H9 (cell line): ENCODE data around the gene OVOL1. TPM values are rescaled to one million over a fixed set of nuclear protein-coding genes. Genes with fewer than 3 reads are reported as not detected.

Source experiments
- DNase-seq: peaks from one replicate; pipeline ENCODE4 v3.0.0-alpha.2; 2017
- H2AFZ ChIP-seq: one replicate; pipeline ENCODE4 v1.6.1; 2013; ENCODE audit warnings: mild to moderate bottlenecking, low read length, control low read depth, moderate library complexity
- H2AK5ac ChIP-seq: 2 replicates; pipeline ENCODE4 v1.6.1; 2013; ENCODE audit warnings: low read length, control low read depth, mixed read lengths; ENCODE audit not compliant: insufficient read length
- H2BK120ac ChIP-seq: one replicate; pipeline ENCODE4 v1.6.1; 2013; ENCODE audit warnings: low read depth, mild to moderate bottlenecking, low read length, control low read depth, inconsistent platforms; ENCODE audit not compliant: poor library complexity, severe bottlenecking
- H2BK12ac ChIP-seq: 2 replicates; pipeline ENCODE4 v1.6.1; 2013; ENCODE audit warnings: low read length, control low read depth, mixed read lengths, low read depth; ENCODE audit not compliant: insufficient read length
- H2BK15ac ChIP-seq: 2 replicates; pipeline ENCODE4 v1.6.1; 2013; ENCODE audit warnings: low read depth, low read length, control low read depth
- H2BK20ac ChIP-seq: one replicate; pipeline ENCODE4 v1.6.1; 2013; ENCODE audit warnings: low read depth, mild to moderate bottlenecking, low read length, control low read depth, inconsistent platforms; ENCODE audit not compliant: poor library complexity, severe bottlenecking
- H2BK5ac ChIP-seq: 2 replicates; pipeline ENCODE4 v1.6.1; 2013; ENCODE audit warnings: low read length, control low read depth, mixed read lengths; ENCODE audit not compliant: insufficient read length
- H3K14ac ChIP-seq: 2 replicates; pipeline ENCODE4 v1.6.1; 2013; ENCODE audit warnings: low read length, control low read depth; ENCODE audit not compliant: insufficient read depth
- H3K18ac ChIP-seq: 2 replicates; pipeline ENCODE4 v1.6.1; 2013; ENCODE audit warnings: low read depth, mild to moderate bottlenecking, mixed read lengths, low read length, control low read depth; ENCODE audit not compliant: insufficient read length
- H3K23ac ChIP-seq: 2 replicates; pipeline ENCODE4 v1.6.1; 2013; ENCODE audit warnings: low read length, control low read depth, mixed read lengths, low read depth; ENCODE audit not compliant: insufficient read length
- H3K23me2 ChIP-seq: 2 replicates; pipeline ENCODE4 v1.6.1; 2013; ENCODE audit warnings: low read depth, mild to moderate bottlenecking, mixed read lengths, low read length, control low read depth; ENCODE audit not compliant: insufficient read length, poor library complexity, severe bottlenecking
- H3K27ac ChIP-seq: 2 replicates; pipeline ENCODE4 v1.5.1; 2013; ENCODE audit warnings: low read length, control low read depth, mixed read lengths, low read depth; ENCODE audit not compliant: insufficient read length
- H3K27me3 ChIP-seq: 2 replicates; pipeline ENCODE4 v1.6.1; 2013; ENCODE audit warnings: low read length, control low read depth, inconsistent platforms; ENCODE audit not compliant: insufficient read depth
- H3K4ac ChIP-seq: 2 replicates; pipeline ENCODE4 v1.6.1; 2013; ENCODE audit warnings: low read depth, mild to moderate bottlenecking, control low read depth, inconsistent platforms, low read length, moderate library complexity
- H3K4me1 ChIP-seq: 2 replicates; pipeline ENCODE4 v1.6.1; 2013; ENCODE audit warnings: low read length, control low read depth, inconsistent platforms; ENCODE audit not compliant: insufficient read depth
- H3K4me2 ChIP-seq: 2 replicates; pipeline ENCODE4 v1.6.1; 2013; ENCODE audit warnings: low read length, control low read depth, mixed read lengths; ENCODE audit not compliant: insufficient read length, insufficient read depth
- H3K56ac ChIP-seq: 2 replicates; pipeline ENCODE4 v1.6.1; 2013; ENCODE audit warnings: low read depth, mild to moderate bottlenecking, mixed read lengths, low read length, control low read depth; ENCODE audit not compliant: insufficient read length
- H3K79me1 ChIP-seq: 2 replicates; pipeline ENCODE4 v1.6.1; 2013; ENCODE audit warnings: low read depth, mild to moderate bottlenecking, moderate library complexity, low read length, control low read depth, inconsistent platforms; ENCODE audit not compliant: insufficient read depth, poor library complexity, severe bottlenecking
- H3K79me2 ChIP-seq: 2 replicates; pipeline ENCODE4 v1.6.1; 2013; ENCODE audit warnings: low read length, control low read depth, inconsistent platforms; ENCODE audit not compliant: insufficient read depth
- H3K9ac ChIP-seq: 2 replicates; pipeline ENCODE4 v1.6.1; 2013; ENCODE audit warnings: low read length, control low read depth, mixed read lengths; ENCODE audit not compliant: insufficient read length; ENCODE audit errors: extremely low read depth
- H3K9me3 ChIP-seq: one replicate; pipeline ENCODE4 v1.6.1; 2013; ENCODE audit warnings: low read depth, low read length, inconsistent platforms; ENCODE audit not compliant: control insufficient read depth
- H3T11ph ChIP-seq: one replicate; pipeline ENCODE4 v1.6.1; 2013; ENCODE audit warnings: mild to moderate bottlenecking, low read length, control low read depth, inconsistent platforms
- H4K20me1 ChIP-seq: one replicate; pipeline ENCODE4 v1.6.1; 2013; ENCODE audit not compliant: control insufficient read depth, insufficient read length, insufficient read depth
- H4K5ac ChIP-seq: 2 replicates; pipeline ENCODE4 v1.6.1; 2013; ENCODE audit warnings: low read depth, mild to moderate bottlenecking, mixed read lengths, low read length, control low read depth; ENCODE audit not compliant: insufficient read length
- H4K8ac ChIP-seq: replicated peaks from 2 replicates; pipeline ENCODE4 v1.6.1; 2013; ENCODE audit warnings: low read length, control low read depth, mixed read lengths, low read depth; ENCODE audit not compliant: insufficient read length
- H4K91ac ChIP-seq: 2 replicates; pipeline ENCODE4 v1.6.1; 2013; ENCODE audit warnings: low read depth, mild to moderate bottlenecking, moderate library complexity, mixed read lengths, low read length, control low read depth; ENCODE audit not compliant: insufficient read length
- H3K27ac Mint-ChIP-seq, 3 experiments: 2 replicates in 2 of 3; 3 replicates in 1 of 3; pipeline ENCODE4 v1.8.0; 2020 to 2021; ENCODE audit warnings: mixed read lengths in 3 of 3, mild to moderate bottlenecking in 1 of 3, moderate library complexity in 1 of 3
- H3K27me3 Mint-ChIP-seq: 2 replicates; pipeline ENCODE4 v1.8.0; 2021; ENCODE audit warnings: low read depth, mild to moderate bottlenecking, moderate library complexity, mixed read lengths
- H3K36me3 Mint-ChIP-seq, 3 experiments: 2 replicates in 2 of 3; 3 replicates in 1 of 3; pipeline ENCODE4 v1.8.0; 2020 to 2021; ENCODE audit warnings: low read depth in 3 of 3, mixed read lengths in 3 of 3; ENCODE audit not compliant: insufficient read depth in 1 of 3
- H3K4me1 Mint-ChIP-seq, 2 experiments: 2 replicates each; pipeline ENCODE4 v1.8.0; 2020; ENCODE audit warnings: mixed read lengths in 2 of 2
- H3K4me3 Mint-ChIP-seq, 2 experiments: 2 replicates in 1 of 2; 3 replicates in 1 of 2; pipeline ENCODE4 v1.8.0; 2020 to 2021; ENCODE audit warnings: mild to moderate bottlenecking in 2 of 2, mixed read lengths in 2 of 2, moderate library complexity in 1 of 2
- H3K9me3 Mint-ChIP-seq, 2 experiments: 2 replicates in 1 of 2; 3 replicates in 1 of 2; pipeline ENCODE4 v1.8.0; 2020; ENCODE audit warnings: mild to moderate bottlenecking in 2 of 2, mixed read lengths in 2 of 2, moderate library complexity in 1 of 2
- CTCF ChIP-seq: fragments of 200-600 bp; sonication (generic); conservative IDR thresholded peaks from 3 replicates; pipeline ENCODE4 v1.8.0; 2021; ENCODE audit warnings: antibody characterized with exemption, mild to moderate bottlenecking
- WGBS: extraction: QIAGEN DNeasy Blood & Tissue Kit; methylation state at CpG from one replicate; pipeline ENCODE4 v1.1.7; 2013; ENCODE audit warnings: missing lambda C conversion rate, low lambda C conversion rate, mixed read lengths; ENCODE audit not compliant: insufficient read length; ENCODE audit errors: extremely low coverage; 5-methylcytosine and 5-hydroxymethylcytosine counted together
- total RNA-seq: library from RNA; stranded (reverse); gene quantifications from 2 replicates; pipeline ENCODE4 v1.2.1, GENCODE V29; 2021

OVOL1 gene
- total RNA-seq, 1 experiment from 2014 or later: 5.1 TPM

DNA sequence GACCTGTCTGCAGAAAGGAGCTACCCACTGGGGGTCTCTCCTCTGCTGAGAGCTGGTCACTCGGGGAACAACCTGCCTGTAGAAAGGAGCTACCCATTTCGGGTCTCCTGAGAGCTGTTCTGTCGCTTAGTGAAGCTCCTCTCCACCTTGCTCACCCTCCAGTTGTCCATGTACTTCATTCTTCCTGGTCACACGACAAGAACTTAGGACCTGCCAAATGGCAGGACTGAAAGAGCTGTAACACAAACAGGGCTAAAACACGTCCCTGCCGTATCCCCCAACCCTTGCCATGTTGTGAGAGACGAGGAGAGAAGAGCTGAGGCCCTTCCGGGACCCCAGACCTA, 42.2 kb upstream of the OVOL1 start:
- Histone ChIP-seq H3K27ac (no peak overlapping the region), H3K79me2 (no peaks in the 10 kb centered on the region), H4K8ac (no peak overlapping the region), H3K9ac (no peak overlapping the region), H3T11ph (no peak overlapping the region), H2BK120ac (no peak overlapping the region), H2AK5ac (no peak overlapping the region), H3K14ac (no peak overlapping the region), H3K79me1 (no peaks in the 10 kb centered on the region), H4K91ac (no peak overlapping the region), H3K56ac (no peak overlapping the region), H3K18ac (no peak overlapping the region), H3K23me2 (no peaks in the 10 kb centered on the region), H3K9me3 (no peaks in the 10 kb centered on the region), H4K20me1 (no peaks in the 10 kb centered on the region), H2AFZ (no peak overlapping the region), H2BK12ac (no peak overlapping the region), H2BK15ac (no peak overlapping the region), H2BK5ac (no peak overlapping the region), H3K27me3 (no peaks in the 10 kb centered on the region), H2BK20ac (no peak overlapping the region), H4K5ac (no peak overlapping the region), H3K4ac (no peak overlapping the region), H3K4me2 (no peak overlapping the region), H3K4me1 (no peaks in the 10 kb centered on the region), H3K23ac (no peak overlapping the region)
- WGBS: no CpG with 5 or more reads among the region's 8 CpGs
- Mint-ChIP-seq H3K27me3 (peaks cover 54% of the 10 kb centered on the region), H3K9me3 (peaks cover 7 to 9% of the 10 kb centered on the region in 2 experiments; a peak in 3 of 5 replicates), H3K4me3 (no peak overlapping the region), H3K27ac (no peak overlapping the region), H3K4me1 (no peaks in the 10 kb centered on the region), H3K36me3 (no peaks in the 10 kb centered on the region)
- TF ChIP-seq CTCF: no peak
- DNase-seq: no peak
